ENCODE results near the gene TRIL. TPM values are rescaled to one million over a fixed set of nuclear protein-coding genes. Genes with fewer than 3 reads are reported as not detected.

Gene TRIL
- total and polyA plus RNA-seq, 2 of the 13 experiments (the other 11 are each of a cell fraction or from before 2014, with no cell fraction given) = 0.18 to 0.40 TPM

DNA sequence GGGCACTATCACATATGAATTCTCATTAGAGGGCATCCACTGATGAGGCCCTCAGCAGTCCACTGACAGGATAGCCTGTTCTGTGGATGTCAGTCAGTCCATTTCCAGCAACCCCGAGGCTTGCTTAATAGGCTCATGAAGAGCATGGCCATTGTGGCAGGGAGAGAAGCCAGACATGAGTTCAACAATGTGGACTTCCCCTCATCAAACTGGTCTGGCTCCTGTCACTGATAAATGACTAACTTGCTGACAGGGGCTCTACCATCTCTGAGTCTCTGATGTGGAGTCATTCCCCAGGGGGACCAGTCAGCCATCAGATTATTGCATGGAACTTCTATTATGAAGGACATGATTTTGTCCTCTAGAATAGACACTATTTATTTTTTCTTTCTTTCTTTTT lies 19.8 kb upstream of the TRIL start:
- CTCF ChIA-PET (ENCODE audit: low intra/inter-chr PET ratio, low total read pairs) = no interaction called here

DNA sequence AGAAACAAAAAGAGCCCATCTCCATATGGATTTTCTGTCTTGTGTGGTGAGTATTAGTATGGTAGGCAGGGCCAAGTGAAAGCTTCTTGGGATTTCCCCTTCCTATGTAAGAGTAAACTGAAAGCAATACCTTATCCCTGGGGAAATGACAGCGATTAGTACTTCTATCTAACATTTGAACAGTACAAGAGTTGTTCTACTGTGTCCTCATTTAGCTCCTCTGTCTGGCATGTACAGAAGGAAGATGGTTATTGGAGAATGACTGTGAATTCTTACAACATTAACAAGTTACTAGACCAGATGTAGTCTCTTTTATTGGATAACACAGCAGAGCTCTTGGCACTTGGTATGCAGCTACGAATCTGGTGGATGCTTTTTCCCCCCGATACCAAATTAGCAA lies 17.9 kb upstream of the TRIL start:
- DNase-seq (ENCODE audit: low spot score) = no peak
- ATAC-seq = no peak
- H3K36me3 ChIP-seq (replicated peaks in 1 of 2; ENCODE audit: control insufficient read depth in 1 of 2, insufficient read depth in 2 of 2, low read length in 2 of 2) = no peaks in the 10 kb centered on the region
- ChIA-PET POLR2A (no interaction called here), CTCF (ENCODE audit: low intra/inter-chr PET ratio, low total read pairs) (no interaction called here)
- H3K4me2 ChIP-seq (ENCODE audit: low read depth, low read length) = no peak overlapping the region
- no peak overlapping the region for H3K9ac ChIP-seq (ENCODE audit: insufficient read depth, low read depth, low read length)
- no peaks in the 10 kb centered on the region for H4K20me1 ChIP-seq (ENCODE audit: insufficient read depth, low read length)
- in situ Hi-C loops (cut with HindIII; ENCODE audit: extremely low pct_ligation_motif_present, low pct_unique_long_range_greater_than_20kb) (no loop called here), intact Hi-C loops (cut with micrococcal nuclease; ENCODE audit: unreplicated experiment) (no loop called here)
- no peak overlapping the region for H2AFZ ChIP-seq (ENCODE audit: low read length)
- peaks cover 12% of the 10 kb centered on the region; the same call in 1 of the 2 replicates for H3K9me3 ChIP-seq (ENCODE audit: low read length)
- no peak overlapping the region for H3K4me3 ChIP-seq (replicated peaks in 1 of 3; ENCODE audit: insufficient read depth in 1 of 3, low read depth in 2 of 3, low read length in 3 of 3)
- no peaks in the 10 kb centered on the region for H3K4me1 ChIP-seq (ENCODE audit: insufficient read depth, low read length)
- WGBS (ENCODE audit: low lambda C conversion rate) = 47% methylated on average over 3 of the region's 3 CpGs
- BruUV-seq (replicated peaks) = no TSS peak
- no peak overlapping the region for H3K27ac ChIP-seq (ENCODE audit: extremely low read length, insufficient read depth, low read length)
- H3K27me3 ChIP-seq (ENCODE audit: control insufficient read depth in 1 of 2, insufficient read depth in 2 of 2, low read length in 2 of 2) = no peaks in the 10 kb centered on the region
- TF ChIP-seq ZSCAN9 (CRISPR knock-in tag; IDR thresholded peaks at IDR 0.05; ENCODE audit: borderline replicate concordance) (no peak), IRX3 (CRISPR knock-in tag; IDR thresholded peaks at IDR 0.05; ENCODE audit: borderline replicate concordance, low read depth) (no peak), MTA1 (CRISPR knock-in tag; IDR thresholded peaks at IDR 0.05; ENCODE audit: borderline replicate concordance) (no peak), ZNF143 (CRISPR knock-in tag; IDR thresholded peaks at IDR 0.05) (no peak), RFXAP (CRISPR knock-in tag; IDR thresholded peaks at IDR 0.05; ENCODE audit: borderline replicate concordance) (no peak), ATF7 (IDR thresholded peaks at IDR 0.05) (no peak), ATF7 (CRISPR knock-in tag; IDR thresholded peaks at IDR 0.05) (no peak), ZNF550 (CRISPR knock-in tag; IDR thresholded peaks at IDR 0.05; ENCODE audit: borderline replicate concordance) (no peak), PCBP2 (optimal IDR thresholded peaks at IDR 0.05; ENCODE audit: low read depth, low read length, poor library complexity, severe bottlenecking) (no peak), RBM22 (optimal IDR thresholded peaks at IDR 0.05; ENCODE audit: low read length) (no peak), BHLHE40 (IDR thresholded peaks at IDR 0.05; ENCODE audit: low read length) (no peak), ZMAT3 (CRISPR knock-in tag; conservative IDR thresholded peaks at IDR 0.05) (no peak), REPIN1 (CRISPR knock-in tag; IDR thresholded peaks at IDR 0.05; ENCODE audit: borderline replicate concordance, low read depth) (no peak), ZNF335 (CRISPR knock-in tag; IDR thresholded peaks at IDR 0.05) (no peak), ZFP36L1 (CRISPR knock-in tag; IDR thresholded peaks at IDR 0.05) (no peak)
- TF ChIP-seq, protein P1, sequence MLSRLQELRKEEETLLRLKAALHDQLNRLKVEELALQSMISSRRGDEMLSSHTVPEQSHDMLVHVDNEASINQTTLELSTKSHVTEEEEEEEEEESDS (CRISPR knock-in tag; IDR thresholded peaks at IDR 0.05; ENCODE audit: borderline replicate concordance) = no peak
- TF ChIP-seq, protein P2, sequence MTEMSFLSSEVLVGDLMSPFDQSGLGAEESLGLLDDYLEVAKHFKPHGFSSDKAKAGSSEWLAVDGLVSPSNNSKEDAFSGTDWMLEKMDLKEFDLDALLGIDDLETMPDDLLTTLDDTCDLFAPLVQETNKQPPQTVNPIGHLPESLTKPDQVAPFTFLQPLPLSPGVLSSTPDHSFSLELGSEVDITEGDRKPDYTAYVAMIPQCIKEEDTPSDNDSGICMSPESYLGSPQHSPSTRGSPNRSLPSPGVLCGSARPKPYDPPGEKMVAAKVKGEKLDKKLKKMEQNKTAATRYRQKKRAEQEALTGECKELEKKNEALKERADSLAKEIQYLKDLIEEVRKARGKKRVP (CRISPR knock-in tag; IDR thresholded peaks at IDR 0.05) = no peak
- no peak for FAIRE-seq
- no peaks in the 10 kb centered on the region for H3K79me2 ChIP-seq (ENCODE audit: insufficient read depth, low read length)

More for the DNA sequence above, 19.8 kb upstream of the TRIL start:
- Histone ChIP-seq H3K4me2 (ENCODE audit: low read depth, low read length) (no peak overlapping the region), H3K27me3 (ENCODE audit: control insufficient read depth in 1 of 2, insufficient read depth in 2 of 2, low read length in 2 of 2) (no peaks in the 10 kb centered on the region), H3K36me3 (replicated peaks in 1 of 2; ENCODE audit: control insufficient read depth in 1 of 2, insufficient read depth in 2 of 2, low read length in 2 of 2) (no peaks in the 10 kb centered on the region), H3K4me3 (replicated peaks in 1 of 3; ENCODE audit: insufficient read depth in 1 of 3, low read depth in 2 of 3, low read length in 3 of 3) (no peak overlapping the region), H3K79me2 (ENCODE audit: insufficient read depth, low read length) (no peaks in the 10 kb centered on the region), H3K27ac (ENCODE audit: extremely low read length, insufficient read depth, low read length) (no peak overlapping the region), H3K4me1 (ENCODE audit: insufficient read depth, low read length) (no peaks in the 10 kb centered on the region), H2AFZ (ENCODE audit: low read length) (no peak overlapping the region), H4K20me1 (ENCODE audit: insufficient read depth, low read length) (no peaks in the 10 kb centered on the region), H3K9ac (ENCODE audit: insufficient read depth, low read depth, low read length) (no peak overlapping the region), H3K9me3 (ENCODE audit: low read length) (peaks cover 6% of the 10 kb centered on the region; the same call in 1 of the 2 replicates)
- TF ChIP-seq ZNF552 (CRISPR knock-in tag; IDR thresholded peaks at IDR 0.05; ENCODE audit: borderline replicate concordance) (no peak), ZNF451 (CRISPR knock-in tag; IDR thresholded peaks at IDR 0.05) (no peak), THAP11 (CRISPR knock-in tag; IDR thresholded peaks at IDR 0.05) (no peak), ZNF766 (CRISPR knock-in tag; IDR thresholded peaks at IDR 0.05; ENCODE audit: borderline replicate concordance) (no peak), MAFG (CRISPR knock-in tag; IDR thresholded peaks at IDR 0.05) (no peak), ZNF253 (CRISPR knock-in tag; IDR thresholded peaks at IDR 0.05; ENCODE audit: borderline replicate concordance) (no peak), ZNF343 (CRISPR knock-in tag; IDR thresholded peaks at IDR 0.05) (no peak)
- TF ChIP-seq, protein P3, sequence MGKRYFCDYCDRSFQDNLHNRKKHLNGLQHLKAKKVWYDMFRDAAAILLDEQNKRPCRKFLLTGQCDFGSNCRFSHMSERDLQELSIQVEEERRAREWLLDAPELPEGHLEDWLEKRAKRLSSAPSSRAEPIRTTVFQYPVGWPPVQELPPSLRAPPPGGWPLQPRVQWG (CRISPR knock-in tag; IDR thresholded peaks at IDR 0.05; ENCODE audit: borderline replicate concordance, low read depth) = no peak
- WGBS (ENCODE audit: low lambda C conversion rate) = no CpG with 5 or more reads among the region's 1 CpG
- DNase-seq (ENCODE audit: low spot score) (no peak), FAIRE-seq (no peak), ATAC-seq (no peak; the same call in 2 of the 3 replicates)
- in situ Hi-C loops (cut with HindIII; ENCODE audit: extremely low pct_ligation_motif_present, low pct_unique_long_range_greater_than_20kb) = no loop called here
- no TSS peak for BruUV-seq (replicated peaks)
- intact Hi-C loops (cut with micrococcal nuclease; ENCODE audit: unreplicated experiment) = no loop called here
- POLR2A ChIA-PET = no interaction called here

Measured in HepG2 (cell line).